ENCODE results near the gene PDXK.

The PDXK gene

DNA sequence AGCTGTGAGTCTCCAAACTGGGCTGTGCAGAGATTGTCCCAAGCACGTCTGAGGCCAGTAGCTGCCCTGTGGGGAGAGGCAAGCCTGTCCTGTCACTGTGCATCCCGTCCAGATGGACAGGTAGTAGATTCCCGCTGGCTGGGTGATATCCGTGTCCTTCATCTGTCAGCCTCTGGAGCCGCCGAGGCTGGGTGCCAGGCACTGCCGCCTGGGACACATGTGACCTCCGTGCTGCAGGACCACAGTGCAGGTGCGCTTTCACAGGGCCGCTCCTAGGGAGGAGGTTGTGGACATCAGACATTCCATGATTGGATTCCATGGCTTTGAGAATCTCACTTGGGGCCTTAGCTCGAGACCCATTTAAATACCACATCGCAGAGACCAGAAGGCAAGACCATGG, 4.7 kb downstream of the PDXK start:
- no peak for DNase-seq (ENCODE audit: low spot score)

DNA sequence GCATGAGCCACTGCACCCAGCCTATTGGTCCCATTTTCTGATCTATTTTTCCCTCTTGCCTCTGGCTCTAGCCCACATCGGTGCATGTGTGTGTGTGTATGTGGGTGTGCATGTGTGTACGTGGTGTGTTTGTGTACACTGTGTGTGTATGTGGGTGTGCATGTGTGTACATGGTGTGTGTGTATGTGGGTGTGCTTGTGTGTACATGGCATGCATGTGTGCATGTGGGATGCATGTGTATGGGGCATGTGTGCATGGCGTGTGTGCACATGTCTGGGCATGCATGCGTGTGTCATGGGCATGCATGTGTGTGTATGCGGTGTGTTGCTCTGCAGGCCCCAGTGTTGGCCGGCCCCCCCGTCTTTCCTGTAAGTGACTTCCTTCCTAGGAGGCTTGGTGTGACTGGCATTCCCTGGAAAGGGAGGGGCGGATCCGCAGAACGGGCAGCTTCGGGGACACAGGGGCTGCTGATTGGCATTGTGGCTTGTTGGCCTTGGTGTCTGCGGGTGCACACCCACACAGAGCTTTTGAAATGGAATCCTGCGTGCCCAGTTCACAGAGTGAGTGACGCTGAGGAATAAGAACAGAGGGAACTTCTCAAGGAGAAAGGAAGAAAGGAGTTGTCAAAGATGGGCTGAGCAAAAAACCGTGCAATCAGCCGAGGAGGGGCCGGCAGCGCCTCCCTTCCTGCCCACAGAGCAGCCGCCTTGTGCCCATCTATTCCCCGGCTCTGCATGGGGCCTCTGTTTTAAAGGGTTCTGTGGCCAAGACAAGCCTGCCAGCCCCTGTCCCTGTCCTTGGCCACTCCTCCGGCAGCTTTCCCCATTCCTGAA, 8.0 kb downstream of the PDXK start:
- peak; percentile 44 for DNase-seq (ENCODE audit: low spot score)

DNA sequence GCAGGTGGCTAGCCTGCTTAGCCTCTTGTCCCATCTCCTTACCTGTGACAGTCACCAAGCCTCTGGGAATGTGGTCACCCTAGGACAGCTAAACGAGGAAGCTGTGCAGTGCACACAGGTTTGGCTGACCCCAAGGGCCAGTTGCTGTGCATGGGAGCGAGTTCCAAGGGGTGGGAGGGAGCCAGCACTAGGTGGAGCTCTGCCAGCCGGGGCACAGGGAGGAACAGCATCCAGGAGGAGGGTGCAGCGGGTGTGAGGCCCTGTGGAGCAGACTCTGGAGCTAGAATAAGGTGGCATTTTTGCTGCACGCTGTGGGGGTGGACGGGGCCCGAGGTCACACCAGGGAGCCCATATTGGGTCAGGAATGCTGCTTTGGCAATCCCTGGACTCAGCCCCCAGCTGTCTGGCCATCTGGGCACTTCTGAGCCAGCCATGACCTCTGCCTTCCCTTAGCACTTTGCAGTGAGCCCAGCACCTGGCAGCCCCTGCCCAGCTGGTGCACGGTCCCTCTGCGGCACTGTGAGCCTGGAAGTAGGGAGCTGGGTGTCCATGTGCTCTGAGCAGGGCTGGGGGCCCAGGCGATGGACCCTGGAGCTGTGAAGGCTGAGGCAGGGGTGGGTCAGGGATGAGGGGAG, 8.7 kb downstream of the PDXK start:
- DNase-seq (ENCODE audit: low spot score) = peak; percentile 48

DNA sequence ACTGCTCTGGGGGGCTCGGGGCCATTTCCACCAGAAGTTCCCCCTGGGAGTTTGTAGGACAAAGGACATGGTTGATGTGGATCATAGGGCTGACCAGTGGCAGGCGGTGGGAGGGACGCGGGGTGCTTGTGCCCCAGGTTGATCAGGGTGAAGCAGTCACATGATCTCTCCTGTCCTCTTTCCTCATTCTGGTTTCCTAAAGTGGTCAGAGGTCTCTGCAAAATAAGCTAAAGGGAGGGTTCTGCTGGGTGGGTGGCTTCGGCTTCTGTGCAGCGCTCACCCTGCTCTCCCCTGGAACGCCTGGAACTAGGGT, 9.2 kb downstream of the PDXK start:
- no peak for DNase-seq (ENCODE audit: low spot score)

DNA sequence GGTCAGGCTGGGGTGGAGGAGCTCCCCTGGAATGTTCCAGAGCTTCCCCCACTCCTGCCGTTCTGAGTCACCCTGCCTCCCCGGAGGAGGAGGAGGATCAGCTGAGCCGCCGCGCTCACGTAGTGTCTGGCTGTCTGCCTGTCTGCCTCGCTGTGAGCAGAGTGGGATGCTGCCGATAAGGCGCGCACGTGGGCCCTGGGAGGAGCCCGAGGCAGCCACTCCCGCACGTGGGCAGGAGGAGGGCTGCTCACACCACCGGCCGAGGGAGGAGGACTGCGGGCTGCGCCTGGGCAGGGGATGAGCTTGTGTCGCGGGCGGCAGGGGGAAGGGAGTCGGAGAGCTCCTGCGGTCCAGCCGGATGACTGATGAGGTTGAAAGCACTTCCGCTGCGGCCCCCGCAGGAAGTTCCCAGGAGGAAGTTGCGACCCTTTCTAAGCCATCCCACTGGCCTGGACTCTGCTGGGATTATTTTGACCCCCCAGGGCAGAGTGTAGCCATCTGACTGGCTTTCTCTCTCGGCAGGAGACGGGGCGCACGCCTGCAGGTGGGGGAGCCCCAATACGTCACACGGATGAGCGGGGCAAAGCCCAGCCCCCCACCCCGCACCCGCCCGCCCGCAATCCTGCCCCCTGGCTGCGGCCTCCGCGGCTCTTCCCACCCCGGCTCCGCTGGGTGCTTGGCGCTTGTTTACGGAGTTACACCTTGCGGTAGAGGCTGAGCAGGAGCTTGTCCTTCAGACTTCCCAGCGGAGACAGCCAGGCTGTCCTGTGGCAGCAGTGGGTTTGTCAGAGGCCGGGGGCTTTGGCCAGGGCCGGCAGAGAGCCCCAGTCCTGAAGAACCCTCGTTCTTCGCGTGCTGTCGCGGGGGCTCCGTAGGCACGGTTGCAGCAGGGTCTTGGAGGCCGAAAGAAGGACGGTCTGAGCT, 9.8 kb downstream of the PDXK start:
- peak; percentile 87 for DNase-seq (ENCODE audit: low spot score)

DNA sequence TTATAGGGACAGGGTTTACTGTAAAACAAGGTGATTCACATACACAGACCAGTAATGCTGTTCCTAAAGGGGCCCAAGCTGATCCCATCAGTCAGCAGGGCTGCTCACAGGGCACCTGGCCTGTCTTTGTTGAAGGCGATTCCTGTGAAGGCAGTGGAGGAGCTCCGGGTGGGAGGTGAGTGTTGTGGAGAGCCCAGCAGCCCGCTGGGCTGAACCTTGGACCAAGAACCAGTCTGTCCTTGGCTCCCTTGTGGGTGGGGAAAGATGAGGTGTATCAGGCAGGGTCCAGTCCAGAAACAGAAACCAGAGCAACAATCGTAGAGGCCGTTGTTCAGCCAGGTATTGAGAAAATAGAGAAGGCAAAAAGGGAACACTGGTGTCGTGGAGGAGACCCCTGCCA, 12.5 kb downstream of the PDXK start:
- no peak for DNase-seq (ENCODE audit: low spot score)

DNA sequence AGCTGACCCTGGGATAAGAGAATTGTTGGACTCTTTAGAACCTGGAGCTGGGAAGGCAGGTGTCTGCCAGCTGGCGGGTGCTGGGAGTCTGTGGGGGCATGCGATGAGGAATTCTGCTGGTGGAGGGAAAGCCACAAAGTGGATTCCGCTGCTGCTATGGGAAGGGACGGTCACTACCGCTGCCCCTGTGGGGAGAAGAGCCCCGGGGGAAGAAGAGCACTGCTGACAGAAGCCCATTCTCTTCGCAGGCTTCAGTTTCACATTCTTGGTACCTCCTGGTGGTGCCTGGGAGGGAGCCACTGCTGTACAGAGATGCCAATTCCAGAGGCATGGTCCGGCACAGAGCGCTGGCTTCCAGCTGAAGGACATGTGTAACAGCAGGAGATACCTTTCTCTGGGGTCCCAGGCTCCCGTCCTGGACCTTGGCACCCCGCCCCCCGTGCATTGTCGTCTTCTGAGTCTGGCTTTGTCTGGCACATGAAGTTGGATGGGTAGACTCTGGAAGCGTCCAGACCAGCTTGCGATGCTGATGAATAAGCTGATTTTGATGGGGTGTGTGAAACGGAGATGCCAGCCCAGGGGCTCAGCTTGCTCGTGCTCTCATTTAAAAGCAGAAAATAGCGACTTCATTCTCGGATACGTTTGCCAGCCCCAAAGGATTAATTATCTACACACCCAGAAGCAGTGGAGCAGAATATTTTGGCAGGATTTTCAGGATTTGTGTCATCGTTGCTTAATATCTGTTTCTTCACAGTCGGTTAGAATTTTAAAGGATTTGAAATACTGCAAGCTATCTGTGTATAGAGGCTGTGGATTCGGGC, 13.2 kb downstream of the PDXK start:
- DNase-seq (ENCODE audit: low spot score) = no peak

DNA sequence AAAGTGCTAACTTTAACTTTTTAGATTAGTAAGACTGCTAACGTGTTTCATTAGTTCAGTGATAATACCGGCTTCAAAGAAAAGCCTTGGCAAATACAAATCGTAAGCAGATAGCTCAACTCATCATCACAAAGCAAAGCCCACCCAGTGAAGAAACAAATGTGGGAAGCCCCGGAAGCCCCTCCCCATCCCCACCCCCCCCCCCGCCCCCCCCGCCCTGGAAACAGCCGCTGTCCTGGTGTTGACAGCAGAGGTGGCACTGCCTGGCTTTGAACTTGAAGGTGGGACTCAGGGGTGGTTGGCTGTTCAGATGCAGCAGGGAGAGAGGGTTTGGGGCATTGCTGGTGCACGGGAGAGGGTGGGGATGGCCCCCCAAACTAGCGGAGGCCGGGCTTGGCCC, 14.1 kb downstream of the PDXK start:
- no peak for DNase-seq (ENCODE audit: low spot score)

DNA sequence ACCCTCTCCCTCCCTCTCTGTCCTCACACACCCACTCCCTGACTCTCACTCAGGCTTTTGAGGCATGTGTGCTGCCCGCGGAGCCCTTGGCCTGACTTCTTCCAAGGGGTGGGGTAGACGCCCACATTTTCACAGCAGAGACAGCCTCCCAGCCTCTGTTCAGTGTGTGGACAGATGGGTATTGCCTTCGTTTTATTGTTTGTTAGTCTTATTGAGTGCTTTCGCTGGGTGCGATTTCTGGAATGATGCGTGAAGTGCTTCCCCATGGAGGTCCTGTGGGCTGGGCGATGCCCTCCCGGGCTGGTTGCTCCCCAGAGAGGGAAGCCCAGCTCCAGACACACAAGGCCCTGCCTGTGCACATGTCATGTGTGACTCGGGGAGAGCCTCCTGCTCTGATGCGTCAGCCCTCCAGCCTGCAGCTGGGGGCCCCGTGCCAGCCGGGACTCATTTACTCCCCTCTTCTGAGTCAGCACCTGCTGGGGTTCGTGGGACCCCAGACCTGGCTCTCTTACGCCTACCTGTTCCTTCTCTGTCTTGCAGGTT, 14.7 kb downstream of the PDXK start:
- DNase-seq (ENCODE audit: low spot score) = no peak

DNA sequence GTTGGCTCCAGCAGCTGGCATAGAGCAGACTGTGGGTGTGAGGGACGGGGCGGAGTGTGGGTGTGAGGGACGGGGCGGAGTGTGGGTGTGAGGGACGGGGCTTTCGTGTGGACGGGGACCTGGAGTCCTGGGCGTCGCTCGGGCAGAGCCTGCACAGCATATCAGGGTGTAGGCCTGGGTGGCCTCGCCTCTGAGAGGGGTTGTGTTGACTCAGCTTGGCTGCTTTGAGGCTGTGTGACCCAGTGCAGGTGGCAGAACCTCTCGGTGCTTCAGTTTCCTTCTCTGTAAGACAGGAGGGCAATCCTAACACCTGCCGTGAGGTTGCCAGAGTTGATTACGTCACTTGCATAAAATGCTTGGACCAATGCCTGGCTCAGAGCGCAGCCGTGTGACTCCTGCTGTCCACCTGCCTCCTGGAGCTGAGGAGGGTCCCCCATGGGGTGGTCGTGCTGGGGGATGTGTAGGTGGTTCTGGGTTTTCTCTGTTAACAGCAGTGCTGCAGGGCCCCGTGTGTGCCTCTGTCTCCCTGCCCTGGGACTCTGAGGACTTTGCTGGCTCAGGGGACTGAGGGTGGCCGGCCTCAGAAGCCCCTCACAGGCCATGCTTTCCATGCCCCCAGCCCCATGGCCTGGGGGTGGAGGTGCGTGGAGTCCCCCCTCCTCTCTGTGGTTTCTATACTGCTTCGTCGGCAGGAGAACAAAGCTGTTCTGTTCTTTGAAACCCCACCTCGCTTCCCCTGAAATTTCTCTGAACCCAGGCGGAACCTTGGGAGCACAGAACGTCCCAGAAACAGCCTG, 15.4 kb downstream of the PDXK start:
- no peak for DNase-seq (ENCODE audit: low spot score)

DNA sequence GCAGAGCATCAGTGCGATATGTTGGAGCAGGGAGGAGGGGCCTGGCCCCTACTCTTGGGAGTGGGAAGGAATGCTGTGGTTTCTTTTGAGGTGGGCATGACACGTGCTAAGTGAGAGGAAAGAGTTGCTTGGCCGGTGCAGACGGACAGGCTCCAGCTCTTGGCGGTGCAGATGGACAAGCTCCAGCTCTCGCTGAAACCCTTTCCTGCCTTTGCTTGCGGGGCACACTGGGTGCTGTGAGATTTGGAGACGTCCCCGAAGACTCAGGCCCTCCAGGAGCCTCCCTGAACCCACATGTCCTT, 15.9 kb downstream of the PDXK start:
- DNase-seq (ENCODE audit: low spot score) = no peak

DNA sequence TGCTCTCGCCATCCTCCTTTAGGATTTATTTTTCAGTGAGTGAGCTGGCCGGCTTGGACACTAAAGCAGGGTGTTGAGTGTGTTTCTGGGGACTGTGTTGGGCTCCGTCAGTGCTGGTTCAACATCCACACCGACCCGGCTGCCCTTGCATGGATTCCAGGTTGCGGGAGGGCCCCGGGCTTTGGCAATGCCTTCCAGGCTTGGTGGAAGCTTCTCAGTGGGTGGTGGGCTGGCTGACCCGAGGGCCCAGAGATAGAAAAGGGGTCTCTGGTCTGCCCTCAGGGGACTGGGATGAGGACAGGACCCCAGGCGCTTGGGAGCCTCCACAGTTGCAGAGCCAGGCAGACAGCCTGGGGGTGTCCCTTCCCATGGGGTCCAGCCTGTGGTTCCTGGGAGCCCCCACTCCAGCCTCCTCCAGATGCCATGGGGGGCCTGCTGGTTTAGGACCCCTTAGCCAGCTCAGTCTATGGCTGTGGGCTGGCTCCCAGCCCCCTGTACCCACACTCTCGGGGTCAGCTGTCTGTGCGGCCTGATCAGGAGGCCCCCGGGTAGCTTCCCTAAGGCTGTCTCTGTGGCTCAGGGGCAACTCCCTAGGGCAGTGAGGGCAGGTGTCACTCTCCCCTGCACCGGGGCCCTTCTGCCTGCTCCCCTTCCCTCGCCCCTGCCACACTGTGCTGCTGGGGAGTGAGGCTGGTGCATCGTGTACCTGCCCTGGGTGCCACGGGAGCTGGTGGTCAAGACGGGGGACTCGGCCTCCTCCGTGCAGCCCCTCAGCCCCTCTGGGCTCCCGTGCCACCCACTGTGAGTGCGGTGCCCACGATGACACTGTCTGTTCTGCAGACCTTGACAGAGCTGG, 16.5 kb downstream of the PDXK start:
- no peak for DNase-seq (ENCODE audit: low spot score)

DNA sequence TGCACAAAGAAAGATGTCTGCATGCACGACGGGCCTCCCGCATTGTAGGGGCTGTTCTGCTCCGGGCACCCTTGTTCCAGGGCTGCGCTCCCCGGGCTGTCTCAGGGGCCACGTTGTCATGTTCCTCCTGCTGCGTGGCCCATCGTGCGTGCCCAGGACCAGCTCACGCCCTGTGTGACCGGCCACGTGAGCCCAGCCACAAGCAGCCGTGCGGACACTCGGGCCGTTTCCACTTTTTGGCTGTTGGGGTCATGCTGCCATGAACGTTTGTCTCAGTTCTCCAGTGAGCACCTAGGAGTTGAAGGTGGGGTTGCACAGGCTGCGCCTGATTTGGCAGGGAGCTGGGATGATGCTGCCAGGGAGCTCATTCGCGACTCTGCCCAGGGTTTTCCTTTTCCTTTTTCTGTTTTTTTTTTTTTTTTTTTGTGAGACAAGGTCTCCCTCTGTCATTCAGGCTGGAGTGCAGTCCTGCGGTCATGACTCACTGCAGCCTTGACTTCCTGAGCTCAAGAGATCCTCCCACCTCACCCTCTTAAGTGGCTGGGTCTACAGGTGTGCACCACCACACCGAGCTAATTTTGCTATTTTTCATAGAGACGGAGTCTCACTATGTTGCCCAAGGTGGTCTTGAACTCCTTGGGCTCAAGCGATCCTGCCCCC, 17.4 kb downstream of the PDXK start:
- no peak for DNase-seq (ENCODE audit: low spot score)

DNA sequence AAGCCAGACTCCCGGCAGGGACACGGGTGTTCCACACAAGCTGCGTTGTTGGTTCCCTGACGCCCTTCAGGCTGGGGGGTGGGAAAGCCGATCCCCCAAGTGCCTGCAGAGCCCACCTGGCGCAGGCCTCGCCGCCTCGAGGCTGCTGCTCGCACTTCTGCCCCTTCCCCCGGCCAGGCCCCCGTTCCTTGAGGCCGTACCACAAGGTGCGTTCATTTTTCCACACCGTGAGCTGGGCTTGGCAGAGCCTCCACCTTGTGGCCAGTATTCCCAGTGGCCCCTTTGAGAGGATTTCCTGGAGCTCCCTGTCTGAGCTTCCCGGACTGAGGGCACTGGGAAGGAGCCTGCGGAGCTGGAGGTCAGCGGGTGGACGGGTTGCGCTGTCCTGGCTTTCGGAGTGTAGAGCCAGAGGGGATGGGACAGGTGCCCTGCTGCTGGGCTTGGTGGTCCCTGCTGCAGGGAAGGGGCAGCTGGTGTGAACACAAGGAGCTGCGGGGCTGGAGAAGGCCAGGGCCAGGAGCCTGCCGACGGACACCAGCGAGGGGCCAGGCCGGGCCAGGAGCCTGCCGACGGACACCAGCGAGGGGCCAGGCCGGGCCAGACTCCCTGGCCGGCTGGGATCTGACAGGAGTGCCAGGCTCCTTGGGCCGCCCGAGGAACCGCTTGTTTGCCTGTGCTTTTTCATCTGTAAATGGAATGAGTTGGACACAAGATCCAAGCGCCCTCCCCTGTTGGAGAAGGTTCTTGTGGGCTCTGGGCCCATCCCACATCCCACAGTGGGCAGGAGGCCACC, 18.4 kb downstream of the PDXK start:
- no peak for DNase-seq (ENCODE audit: low spot score)

DNA sequence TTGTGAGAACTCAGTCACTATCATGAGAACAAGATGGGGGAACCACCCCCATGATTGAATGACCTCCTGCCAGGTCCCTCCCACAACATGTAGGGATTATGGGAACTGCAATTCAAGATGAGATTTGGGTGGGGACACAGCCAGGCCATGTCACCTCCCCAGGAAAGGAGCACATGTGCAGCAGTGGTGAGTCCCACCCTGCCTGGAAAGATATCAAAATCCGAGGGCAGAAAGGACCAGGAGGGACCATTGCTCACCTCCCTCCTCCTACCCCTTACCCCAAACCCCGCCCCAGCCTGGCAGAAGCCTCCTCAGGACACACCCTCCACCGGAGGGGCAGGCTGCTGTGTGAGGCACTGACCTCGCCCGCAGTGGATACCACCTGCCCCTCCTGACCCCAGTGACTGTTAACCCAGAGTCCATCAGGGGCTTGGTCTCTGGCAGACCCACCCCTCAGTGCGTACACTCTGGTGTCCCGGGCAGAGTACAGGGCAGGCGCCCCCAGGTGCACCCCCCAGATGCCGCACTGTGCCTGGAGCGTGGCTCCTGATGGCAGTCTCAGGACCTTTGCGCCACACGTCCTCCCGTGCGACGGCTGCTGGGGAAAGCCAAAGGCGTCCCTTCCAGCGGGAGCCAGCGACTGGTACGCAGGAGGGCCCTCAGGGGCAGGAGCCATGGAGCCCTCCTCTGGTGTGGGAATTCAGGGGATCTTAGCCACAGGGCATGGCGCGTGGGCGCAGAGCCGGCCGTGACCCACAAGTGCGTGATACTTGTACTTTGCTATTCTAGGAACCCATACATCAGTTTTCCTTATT, 20.9 kb downstream of the PDXK start:
- DNase-seq (ENCODE audit: low spot score) = peak; percentile 56

DNA sequence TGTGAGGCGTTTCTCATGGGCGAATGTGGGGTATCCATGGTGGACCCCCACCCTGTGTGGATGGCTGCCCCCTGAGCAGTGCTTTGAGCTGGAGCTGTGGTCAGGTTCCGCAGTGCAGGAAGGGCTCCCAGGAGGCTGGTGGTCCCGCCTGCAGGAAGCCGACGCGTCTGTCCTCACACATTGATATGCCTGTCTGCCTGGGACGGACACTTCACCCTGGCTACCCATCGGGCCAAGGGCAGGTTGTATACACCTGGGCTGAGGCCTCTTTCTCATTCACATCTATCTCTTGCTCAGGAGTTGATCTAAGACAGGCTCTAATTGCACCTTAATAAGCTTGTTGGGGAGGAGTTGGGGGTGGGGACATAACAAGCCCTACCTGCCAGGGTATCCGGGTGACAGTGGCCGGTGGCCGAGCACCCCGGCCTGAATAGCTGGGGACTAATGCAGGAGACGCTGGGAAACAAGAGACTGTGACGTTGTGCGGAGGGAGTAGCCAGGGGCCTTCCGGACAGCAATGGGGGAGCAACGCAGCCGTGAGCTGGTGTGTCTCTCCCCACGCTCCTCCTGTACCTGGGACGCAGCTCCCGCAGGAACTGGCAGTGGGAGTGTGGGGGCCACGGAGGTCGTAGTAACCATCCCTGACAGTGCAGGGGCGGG, 21.7 kb downstream of the PDXK start:
- DNase-seq (ENCODE audit: low spot score) = peak; percentile 67

DNA sequence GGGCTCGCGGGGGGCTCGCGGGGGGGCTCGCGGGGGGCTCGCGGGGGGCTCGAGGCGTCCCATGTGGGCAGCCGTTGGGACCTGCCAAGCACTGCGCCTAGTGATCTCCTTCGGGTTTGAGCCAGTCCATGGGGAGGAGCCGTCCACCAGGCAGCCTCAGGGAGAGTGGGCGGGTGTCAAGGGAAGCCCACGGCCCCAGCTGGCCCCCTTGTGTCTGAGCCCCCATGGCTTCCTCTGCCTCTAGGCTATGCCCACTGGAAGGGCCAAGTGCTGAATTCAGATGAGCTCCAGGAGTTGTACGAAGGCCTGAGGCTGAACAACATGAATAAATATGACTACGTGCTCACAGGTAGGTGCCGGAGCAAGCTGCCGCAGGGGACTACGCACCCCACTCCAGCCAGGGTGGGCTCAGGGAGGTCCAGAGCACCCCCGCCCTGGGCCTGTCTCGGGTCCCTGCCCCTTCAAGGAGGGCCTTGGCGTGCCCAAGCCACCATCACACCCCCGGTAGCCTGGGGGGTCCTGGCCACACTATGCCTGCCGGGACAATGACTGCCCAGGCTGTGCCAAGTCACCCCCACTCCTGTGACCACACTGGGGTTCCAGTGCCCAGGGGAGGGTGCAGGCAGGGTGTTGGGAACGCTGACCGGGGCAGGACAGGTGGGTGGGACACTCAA, 22.6 kb downstream of the PDXK start:
- DNase-seq (ENCODE audit: low spot score) = no peak
